Measurements from ENCODE around the gene AMPD3.

Gene AMPD3

DNA sequence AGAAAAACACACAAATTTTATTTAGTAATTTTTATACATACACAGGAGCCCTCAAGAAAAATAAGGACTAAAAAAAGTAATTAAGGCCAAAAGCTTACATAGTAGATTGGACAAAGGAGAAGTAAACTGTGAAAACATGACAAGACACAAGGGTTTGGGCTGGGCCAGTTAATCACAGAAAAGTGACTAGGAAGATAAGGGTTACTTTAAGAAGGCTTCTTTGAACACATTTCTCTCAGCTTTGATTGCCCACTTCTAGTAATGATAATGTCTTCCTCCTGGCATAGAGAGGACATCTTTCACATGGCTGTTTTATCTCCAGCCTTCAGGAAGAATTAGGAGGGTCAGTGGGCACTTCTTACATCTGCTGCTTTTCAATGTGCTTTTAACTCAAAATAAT, 82.5 kb downstream of the AMPD3 start:
- no peak for DNase-seq (ENCODE audit: low read depth in 2 of 2)

DNA sequence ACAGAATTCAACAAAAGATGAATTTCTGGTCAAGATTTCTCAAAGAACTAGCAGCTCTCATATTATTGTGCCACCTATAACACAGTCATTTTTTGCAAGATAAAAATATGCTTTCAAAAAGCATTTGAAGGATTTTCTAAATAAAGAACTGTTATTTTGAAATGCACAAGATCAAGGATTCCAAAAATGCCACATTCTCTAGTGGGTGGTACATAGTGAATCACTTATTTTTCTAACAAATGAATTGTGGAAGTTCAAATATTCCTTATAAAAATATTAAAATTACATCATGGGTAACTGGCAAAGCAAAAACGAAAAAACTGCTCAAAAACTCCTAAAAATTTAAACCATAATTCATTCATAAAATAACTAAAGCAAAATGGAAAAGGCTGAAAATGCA, 83.9 kb downstream of the AMPD3 start:
- no peak for DNase-seq (ENCODE audit: low read depth in 2 of 2)

DNA sequence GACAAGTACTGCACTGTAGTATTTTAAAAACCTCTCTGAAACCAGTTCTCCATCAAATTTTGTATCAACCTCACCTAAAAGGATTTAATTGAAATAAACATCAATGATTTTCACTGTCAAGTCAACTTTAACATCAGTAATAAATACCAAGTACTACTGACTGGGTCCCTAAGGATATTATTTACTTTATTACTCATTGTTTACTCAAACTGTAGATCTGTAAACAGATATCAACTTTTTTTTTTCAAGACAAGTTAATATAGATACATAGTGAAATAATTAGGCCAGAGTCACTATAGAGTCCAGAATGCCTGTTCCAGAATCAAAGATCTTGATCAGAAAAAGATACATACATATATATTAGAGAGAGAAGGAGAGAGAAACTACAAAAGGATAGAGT, 84.3 kb downstream of the AMPD3 start:
- DNase-seq (ENCODE audit: low read depth in 2 of 2): no peak

DNA sequence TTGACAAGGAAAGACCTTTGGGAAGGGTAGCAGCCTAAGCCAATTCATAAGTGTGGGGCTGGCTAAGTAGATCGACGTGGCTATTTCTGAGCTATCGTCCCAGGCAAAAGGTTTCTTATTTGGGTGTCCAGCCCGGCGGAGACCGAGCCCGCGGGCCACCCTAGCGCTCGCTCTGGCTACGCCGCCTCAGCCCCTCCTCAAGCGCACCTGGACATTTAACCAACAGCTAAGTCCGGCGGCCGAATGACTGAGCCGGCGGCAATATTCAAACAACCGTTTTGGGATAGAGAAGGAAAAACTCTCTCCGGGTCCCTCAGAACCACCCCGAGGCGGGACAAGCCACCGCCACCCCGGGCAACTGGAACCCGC, 85.5 kb downstream of the AMPD3 start:
- no peak for DNase-seq (ENCODE audit: low read depth in 2 of 2)

DNA sequence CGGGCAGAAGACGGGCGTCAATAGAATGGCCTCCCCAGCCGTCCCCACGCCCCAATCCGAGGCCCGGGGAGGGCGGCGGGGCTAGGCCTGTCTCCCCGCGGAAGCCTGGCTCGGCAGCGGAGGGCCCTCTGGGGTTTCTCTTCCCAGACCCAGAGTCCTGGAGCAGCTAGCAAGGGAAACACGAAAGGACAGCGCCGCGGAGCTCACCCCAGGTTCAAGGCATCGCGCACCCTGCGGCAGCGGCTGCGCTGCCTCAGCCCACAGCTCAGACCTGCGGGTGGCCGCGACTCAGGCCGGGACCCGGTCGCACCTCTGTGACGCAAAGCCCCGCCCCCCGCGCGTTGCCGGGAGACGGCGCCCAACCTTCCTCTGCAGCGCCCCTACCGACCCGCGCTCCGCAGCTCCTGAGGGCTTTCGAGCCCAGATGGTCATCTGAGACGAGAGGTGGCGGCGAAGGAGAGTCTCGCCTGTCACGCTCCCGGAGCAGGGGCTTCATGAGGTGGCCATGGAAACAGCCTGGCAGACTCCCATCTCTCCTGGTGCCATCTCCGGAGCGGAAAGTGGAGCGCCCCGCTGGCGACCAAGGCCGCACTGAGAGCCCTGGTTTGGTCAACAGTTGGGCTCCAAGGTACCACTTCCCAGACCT, 86.0 kb downstream of the AMPD3 start, which contains the start of gene RNF141:
Gene RNF141 (minus strand): TSS at position 273 of the 646 bp plus-strand sequence. CDS start 7,029 bp downstream, outside the sequence.
- DNase-seq (ENCODE audit: low read depth in 2 of 2): peak; percentile 73 to 76

DNA sequence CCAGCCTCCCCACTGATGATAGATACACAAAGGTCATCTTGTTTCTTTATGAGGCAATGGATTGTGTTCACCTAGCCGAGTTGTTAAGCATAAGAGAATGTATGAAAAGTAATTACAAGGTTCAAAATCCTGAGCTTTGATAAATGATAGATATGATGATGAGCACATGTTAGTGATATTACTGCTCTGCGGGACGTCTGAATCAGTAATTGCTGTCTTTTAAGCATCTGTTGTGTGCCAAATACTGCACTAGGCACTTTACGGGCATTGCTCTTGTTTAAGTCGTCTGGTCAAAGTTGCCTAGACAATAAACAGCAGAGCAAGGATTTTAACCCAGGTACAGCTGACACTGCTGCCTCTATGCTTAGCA, 86.5 kb downstream of the AMPD3 start:
- no peak for DNase-seq (ENCODE audit: low read depth in 2 of 2)

DNA sequence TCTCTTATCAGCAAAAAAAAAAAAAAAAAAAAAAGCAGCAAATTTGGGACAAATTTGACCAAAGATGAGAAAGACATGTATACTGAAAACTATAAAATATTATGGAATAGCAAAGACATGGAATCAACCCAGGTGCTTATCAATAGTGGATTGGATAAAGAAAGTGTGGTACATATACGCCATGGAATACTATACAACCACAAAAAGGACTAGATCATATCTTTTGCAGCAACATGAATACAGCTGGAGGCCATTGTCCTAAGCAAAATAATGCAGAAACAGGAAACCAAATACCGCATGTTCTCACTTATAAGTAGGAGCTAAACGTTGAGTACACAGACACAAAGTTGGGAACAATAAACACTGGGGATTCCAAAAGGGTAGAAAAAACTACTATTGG, 87.7 kb downstream of the AMPD3 start:
- no peak for DNase-seq (ENCODE audit: low read depth in 2 of 2)

DNA sequence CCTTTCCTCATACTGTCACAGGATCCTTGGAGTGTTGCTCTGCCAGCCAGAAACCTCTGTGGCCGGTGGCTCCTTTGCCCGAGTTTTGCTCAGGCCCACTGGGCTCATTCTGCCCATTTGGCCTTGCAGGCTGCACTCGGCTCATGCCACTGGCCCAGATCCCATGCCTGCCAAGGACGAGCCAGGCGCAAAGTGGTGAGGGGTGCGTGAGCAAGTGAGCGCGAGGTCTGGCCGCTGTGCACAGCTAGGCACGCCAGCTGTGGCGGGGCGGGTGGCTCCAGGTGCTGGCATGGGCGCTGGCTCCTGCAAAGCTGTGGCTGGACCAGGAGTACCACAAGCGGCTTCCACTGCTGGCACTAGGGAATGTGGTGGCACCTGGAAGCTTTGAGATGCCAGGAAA, 88.7 kb downstream of the AMPD3 start:
- no peak for DNase-seq (ENCODE audit: low read depth in 2 of 2)

DNA sequence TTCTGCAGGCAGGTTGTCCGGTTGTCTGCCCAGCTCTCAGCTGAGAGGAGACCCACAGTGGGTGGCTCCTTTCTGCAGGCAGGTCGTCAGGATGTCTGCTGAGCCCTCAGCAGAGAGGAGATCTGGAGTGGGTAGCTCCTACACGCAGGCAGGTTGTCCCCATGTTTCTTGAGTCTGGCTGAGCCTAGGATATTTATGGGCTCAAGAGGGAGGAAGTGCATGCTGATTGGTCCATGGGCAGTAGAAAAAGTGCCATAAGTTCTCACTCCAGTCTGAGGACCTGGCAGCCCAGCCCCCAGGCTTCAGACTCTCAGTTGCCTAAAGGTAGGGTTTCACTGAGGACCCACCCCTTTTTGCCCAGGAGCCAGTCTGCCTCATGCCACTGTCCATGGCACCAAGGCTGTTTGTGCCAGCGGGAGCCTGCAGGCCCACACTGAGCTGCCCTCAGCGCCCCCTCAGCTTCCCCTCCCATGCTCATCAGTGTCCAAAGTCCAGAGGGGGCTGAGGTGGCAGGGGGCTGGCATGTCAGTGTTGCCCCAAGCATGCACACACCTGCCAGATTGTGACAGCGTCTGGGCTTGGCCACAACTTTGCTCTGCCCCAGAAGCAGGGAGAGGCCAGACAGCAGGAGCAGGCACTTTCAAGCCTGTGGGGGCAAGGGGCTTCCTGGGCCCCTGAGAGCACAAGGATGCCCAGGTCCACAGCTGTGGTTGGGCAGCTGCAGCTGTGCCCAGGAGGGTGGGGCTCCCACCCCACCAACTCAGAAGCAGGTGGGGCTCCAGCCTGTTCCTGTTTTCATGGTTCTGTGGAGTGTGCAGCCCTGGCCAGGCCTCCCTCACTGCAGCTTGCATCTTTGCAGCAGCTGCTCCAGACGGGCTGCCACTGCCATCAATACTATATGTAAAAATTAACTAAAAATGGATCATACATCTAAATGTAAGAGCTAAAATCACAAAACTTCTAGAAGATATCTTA, 89.7 kb downstream of the AMPD3 start:
- no peak for DNase-seq (ENCODE audit: low read depth in 2 of 2)

DNA sequence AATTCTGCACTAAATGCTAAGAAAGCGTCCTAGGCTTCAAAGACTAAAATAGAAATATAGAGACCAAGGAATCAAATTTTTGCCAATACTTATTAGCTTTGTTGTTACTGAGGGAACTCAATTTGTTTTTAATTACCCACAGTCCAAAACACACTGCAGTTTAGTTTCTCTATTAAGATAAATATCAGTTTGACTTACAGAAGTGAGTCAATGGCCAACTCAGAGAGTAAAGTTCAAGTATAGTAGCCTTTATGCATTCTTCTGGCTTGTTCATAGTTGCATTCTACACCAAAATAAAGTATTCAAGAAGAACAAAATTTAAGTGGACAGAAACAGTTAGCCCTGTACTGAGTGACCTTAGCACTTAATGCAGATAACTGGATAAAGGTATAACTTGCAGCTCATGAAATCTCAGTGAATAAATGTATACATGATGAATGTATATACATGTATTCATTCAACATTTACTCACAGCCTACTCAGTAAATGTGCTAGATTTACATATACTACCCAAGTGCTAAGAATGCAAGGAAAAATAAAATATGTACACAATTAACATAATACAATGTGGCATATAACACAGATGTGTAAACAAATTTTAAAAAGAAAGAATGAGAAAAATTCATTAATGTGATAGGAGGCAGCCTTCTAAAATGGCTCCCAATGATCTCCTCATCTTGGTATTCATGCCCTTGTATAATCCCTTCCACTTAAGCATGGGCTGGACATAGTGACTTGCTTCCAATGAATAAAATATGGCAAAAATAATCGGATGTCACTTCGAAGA, 95.6 kb downstream of the AMPD3 start:
- peak in 1 of 2 experiments; percentile 9 for DNase-seq (ENCODE audit: low read depth in 2 of 2)

DNA sequence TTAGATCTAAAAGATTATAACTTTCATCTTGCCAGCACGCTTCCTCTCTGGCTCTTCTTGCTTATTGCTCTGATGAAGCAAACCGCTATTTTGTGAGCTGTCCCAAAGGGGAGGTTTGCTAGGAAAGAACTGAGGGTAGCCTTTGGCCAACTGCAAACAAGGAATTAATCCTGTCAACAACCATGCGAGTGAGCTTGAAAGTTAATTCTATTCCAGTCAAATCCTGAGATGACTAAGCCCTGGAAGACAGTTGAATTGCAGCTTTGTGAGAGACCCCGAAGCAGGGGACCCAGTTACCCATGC, 96.2 kb downstream of the AMPD3 start:
- DNase-seq (ENCODE audit: low read depth in 2 of 2): no peak

DNA sequence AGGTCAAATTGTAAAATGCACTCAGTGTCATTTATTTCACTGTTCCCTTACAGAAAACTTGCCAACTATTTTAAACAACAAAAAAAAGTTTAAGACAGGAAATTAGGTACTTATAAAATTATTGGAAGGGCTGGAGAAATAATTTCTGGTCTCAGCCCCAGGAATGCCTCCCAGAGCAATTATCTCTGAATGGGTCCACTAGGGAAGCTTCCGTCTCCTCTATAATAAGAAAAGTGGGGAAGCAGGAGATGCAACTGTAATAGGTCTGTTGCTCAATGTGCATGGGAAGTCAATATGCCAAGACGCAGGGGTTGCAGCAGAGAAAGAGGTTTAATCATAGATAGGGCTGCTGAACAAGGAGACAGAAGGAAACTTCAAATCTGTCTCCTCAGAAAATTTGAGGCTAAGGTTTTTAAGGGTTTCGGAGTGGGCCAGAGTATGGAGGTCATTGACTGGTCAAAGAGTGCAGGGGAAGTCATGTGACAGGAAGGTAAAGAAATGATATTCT, 96.8 kb downstream of the AMPD3 start:
- DNase-seq (ENCODE audit: low read depth in 2 of 2): no peak

DNA sequence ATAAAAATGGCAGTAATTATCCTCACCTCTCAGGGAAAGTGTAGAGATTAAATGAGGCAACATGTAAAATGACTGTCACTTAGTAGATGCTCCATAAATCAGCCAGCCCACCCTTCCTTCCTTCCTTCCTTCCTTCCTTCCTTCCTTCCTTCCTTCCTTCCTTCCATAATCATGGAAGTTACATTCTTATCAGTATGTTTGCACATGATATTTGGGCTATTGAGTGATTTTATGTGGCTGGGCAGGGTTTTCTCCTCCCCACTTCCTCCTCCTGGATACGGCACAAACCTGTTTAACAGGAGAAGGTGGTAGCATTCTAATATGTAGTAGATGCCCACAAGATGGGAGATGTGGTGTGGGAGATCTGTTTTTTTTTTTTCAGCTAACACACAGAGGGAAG, 101.5 kb downstream of the AMPD3 start:
- no peak for DNase-seq (ENCODE audit: low read depth in 2 of 2)

Measured in fibroblast of skin of left quadriceps (primary cell).